HEK293T (cell line): ENCODE measurements around the gene CD274.

ENCODE experiments used
- BHLHE40 ChIP-seq: fragments of 450-650 bp; IDR thresholded peaks from 2 replicates; pipeline ENCODE4 v1.6.1; 2016; ENCODE audit warnings: mild to moderate bottlenecking, moderate library complexity, borderline replicate concordance
- CTBP1 ChIP-seq: fragments of 450-650 bp; IDR thresholded peaks from 2 replicates; pipeline ENCODE4 v1.6.1; 2016; ENCODE audit warnings: borderline replicate concordance
- ELF4 ChIP-seq: fragments of 450-650 bp; IDR thresholded peaks from 2 replicates; pipeline ENCODE4 v1.6.1; 2017; ENCODE audit warnings: antibody characterized with exemption
- FOXA1 ChIP-seq: fragments of 450-650 bp; IDR thresholded peaks from 2 replicates; pipeline ENCODE4 v1.6.1; 2016; ENCODE audit warnings: mild to moderate bottlenecking
- FOXK2 ChIP-seq: fragments of 450-650 bp; IDR thresholded peaks from 2 replicates; pipeline ENCODE4 v1.6.1; 2016; ENCODE audit warnings: mild to moderate bottlenecking
- FOXM1 ChIP-seq: fragments of 450-650 bp; IDR thresholded peaks from 2 replicates; pipeline ENCODE4 v1.6.1; 2017; ENCODE audit warnings: mild to moderate bottlenecking, borderline replicate concordance
- HDGF ChIP-seq: fragments of 450-650 bp; IDR thresholded peaks from 2 replicates; pipeline ENCODE4 v1.6.1; 2017; ENCODE audit warnings: antibody characterized with exemption, borderline replicate concordance
- LEF1 ChIP-seq: fragments of 450-650 bp; IDR thresholded peaks from 2 replicates; pipeline ENCODE4 v1.6.1; 2017; ENCODE audit warnings: mild to moderate bottlenecking, borderline replicate concordance
- NFRKB ChIP-seq: fragments of 450-650 bp; IDR thresholded peaks from 2 replicates; pipeline ENCODE4 v1.6.1; 2016; ENCODE audit warnings: mild to moderate bottlenecking, moderate library complexity
- SP1 ChIP-seq: fragments of 450-650 bp; IDR thresholded peaks from 2 replicates; pipeline ENCODE4 v1.6.1; 2017
- SUZ12 ChIP-seq: fragments of 450-650 bp; IDR thresholded peaks from 2 replicates; pipeline ENCODE4 v1.6.1; 2016; ENCODE audit warnings: mild to moderate bottlenecking
- TARDBP ChIP-seq: fragments of 450-650 bp; IDR thresholded peaks from 2 replicates; pipeline ENCODE4 v1.6.1; 2016
- TF ChIP-seq, protein P1 (sequence below): fragments of 450-650 bp; IDR thresholded peaks from 2 replicates; pipeline ENCODE4 v1.6.1; 2016

DNA sequence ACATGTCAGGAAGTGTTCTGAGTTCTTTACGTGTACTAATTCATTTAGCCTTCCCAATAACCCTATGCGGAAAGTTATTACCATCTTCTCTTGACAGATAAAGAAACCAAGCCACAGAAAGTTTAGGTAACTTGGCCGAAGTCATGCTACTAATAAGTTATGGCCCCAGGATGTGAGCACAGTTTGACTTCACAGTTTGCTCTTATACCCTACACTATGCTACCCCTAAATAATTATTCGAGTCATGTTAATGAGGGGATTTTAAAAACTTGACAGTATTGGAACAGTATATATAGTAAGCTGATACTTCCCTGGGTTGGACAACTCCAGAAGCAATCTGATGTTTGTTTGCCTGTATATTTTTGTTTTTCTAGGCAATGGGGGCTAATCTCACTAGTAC, 30.6 kb downstream of the CD274 start:
- TF ChIP-seq ELF4: no peak
- TF ChIP-seq HDGF: no peak
- TF ChIP-seq NFRKB: no peak
- TF ChIP-seq SUZ12: no peak
- TF ChIP-seq FOXM1: no peak
- no peak for TF ChIP-seq FOXK2
- TF ChIP-seq, protein P1, sequence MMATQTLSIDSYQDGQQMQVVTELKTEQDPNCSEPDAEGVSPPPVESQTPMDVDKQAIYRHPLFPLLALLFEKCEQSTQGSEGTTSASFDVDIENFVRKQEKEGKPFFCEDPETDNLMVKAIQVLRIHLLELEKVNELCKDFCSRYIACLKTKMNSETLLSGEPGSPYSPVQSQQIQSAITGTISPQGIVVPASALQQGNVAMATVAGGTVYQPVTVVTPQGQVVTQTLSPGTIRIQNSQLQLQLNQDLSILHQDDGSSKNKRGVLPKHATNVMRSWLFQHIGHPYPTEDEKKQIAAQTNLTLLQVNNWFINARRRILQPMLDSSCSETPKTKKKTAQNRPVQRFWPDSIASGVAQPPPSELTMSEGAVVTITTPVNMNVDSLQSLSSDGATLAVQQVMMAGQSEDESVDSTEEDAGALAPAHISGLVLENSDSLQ: no peak
- TF ChIP-seq LEF1: no peak
- TF ChIP-seq FOXA1: no peak
- no peak for TF ChIP-seq SP1
- no peak for TF ChIP-seq BHLHE40
- TF ChIP-seq TARDBP: no peak
- TF ChIP-seq CTBP1: no peak
